ENCODE data around the gene CNTNAP2.
"Not testable (repeated sequence)": the region's sequence is repeated elsewhere in the genome, so short reads cannot be mapped to it uniquely, and the experiment has no call there.

Gene CNTNAP2

DNA sequence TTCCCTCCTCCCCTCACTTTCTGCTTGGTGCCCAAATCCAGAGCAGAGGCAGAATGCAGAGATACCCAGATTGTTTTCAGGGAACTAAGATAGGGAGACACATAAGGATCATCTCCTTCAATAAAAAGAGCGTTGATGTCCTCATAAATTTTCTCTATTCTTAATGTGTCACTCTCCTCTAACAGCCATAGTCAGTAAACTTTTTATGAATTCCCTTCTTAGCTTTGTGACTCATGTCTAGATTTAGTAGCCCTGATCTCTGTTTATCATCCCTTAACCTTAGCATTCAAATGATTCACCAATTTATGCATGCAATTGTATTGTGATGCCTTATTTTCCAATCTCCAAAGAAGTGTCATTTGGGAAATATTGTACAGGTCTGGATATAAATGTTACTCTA, 1478.4 kb downstream of the CNTNAP2 start:
- no peak for DNase-seq

GRCh38 chr7:147598687-147599086, 1482.1 kb downstream of the CNTNAP2 start:
- not testable (repeated sequence) for DNase-seq

GRCh38 chr7:147605323-147605722, 1488.7 kb downstream of the CNTNAP2 start:
- DNase-seq: no peak

- no peak for DNase-seq
Measured at GRCh38 chr7:147607157-147607800, 1490.7 kb downstream of the CNTNAP2 start.

GRCh38 chr7:147611431-147611830, 1494.8 kb downstream of the CNTNAP2 start:
- no peak for DNase-seq

DNA sequence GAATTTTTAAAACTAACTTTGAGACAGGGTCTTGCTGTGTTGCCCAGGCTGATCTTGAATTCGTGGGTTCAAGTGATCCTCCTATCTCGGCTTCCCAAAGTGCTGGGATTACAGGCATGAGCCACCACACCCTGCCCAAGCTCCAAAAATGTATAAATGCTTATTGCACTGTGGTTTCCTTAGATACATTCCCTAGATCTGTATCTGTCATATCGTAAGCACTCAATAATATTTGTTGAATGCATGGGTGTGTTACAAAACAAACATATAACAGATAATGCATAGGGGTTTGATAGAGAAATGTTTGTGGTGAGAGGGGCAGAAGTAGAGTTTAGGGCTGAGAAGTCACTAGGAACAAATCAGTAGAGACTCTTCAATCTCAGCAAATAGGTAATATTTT, 1518.7 kb downstream of the CNTNAP2 start:
- no peak for DNase-seq

- DNase-seq: no peak
Measured at GRCh38 chr7:147636553-147636952, 1520.0 kb downstream of the CNTNAP2 start.

DNA sequence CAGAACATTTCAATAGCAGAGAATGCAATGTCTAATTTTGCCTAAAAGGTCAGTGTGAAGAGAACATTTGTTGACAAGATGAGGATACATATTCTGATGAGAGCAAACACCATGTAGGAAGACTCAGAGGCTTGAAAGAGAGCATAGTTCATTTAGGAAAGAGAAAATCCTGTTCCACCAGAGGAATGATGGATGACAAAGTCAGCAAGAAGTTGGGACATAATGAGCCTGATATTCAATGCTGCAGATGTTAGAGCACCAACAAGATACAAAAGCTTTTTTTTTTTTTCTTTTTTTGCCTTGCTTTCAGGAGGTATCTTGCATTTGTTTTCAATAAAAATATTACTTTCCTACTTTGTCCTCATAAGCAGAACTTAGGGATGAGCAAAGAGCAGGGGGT, 1522.0 kb downstream of the CNTNAP2 start:
- DNase-seq: no peak

GRCh38 chr7:147639037-147639436, 1522.4 kb downstream of the CNTNAP2 start:
- DNase-seq: no peak

DNA sequence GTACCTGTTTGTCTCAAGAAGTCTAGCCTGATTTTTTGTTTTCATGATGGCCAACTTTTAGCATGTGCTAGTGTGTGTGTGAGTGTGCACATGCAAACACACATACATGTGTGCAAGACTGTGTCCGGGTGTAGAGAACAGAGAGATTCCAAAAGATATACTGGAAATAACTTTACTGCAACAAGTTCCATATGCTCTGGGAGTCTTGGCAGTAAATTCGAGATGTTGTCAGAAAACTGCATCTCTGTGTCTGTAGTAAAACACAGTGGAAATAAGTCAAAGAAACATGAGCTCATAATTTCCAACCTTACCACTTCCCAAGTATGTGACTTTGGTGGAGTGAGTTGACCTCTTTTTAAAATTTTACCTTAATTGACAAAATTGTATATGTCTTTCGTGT, 1523.2 kb downstream of the CNTNAP2 start:
- no peak for DNase-seq

DNA sequence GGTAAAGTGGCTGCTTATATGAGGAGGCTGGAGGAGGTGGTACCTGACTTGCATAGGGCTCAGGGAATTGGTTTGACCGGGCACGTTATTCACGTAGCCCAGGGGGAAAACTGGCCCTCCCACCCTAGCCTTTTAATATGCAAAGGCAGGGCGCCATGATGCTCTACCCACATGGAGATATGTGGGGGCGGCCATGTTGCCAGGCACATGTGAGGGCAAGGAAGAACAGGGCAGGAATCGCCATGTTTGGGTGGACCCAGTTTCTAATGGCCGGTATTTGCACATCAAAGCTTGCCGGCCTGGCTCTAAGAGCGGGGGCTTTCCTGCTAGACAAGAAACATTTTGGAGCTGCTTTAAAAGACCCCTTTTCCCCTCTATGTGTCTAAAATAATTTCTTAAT, 1524.2 kb downstream of the CNTNAP2 start:
- DNase-seq: no peak

GRCh38 chr7:147646568-147646967, 1530.0 kb downstream of the CNTNAP2 start:
- no peak for DNase-seq

DNA sequence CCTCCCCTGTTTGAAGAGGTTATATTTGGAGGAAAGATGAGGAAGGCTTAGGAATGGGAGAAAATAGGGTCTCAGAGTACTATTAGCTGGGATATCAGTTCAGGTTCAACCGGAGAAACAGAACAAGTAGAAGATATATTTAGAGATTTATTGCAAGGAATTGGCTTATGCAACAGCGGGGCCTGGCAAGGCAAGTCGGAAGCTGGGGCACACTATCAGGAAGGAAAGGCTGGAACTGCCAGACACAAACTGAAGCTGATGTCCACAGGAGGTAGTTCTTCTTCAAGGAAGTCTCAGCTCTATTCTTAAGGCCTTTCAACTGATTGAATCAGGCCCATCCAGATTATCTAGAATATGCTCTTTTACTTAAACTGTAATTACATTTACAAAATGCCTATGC, 1534.4 kb downstream of the CNTNAP2 start:
- DNase-seq: no peak

- DNase-seq: no peak
Measured at GRCh38 chr7:147651601-147652000, 1535.0 kb downstream of the CNTNAP2 start.

- DNase-seq: no peak
Measured at GRCh38 chr7:147653456-147653855, 1536.9 kb downstream of the CNTNAP2 start.

DNA sequence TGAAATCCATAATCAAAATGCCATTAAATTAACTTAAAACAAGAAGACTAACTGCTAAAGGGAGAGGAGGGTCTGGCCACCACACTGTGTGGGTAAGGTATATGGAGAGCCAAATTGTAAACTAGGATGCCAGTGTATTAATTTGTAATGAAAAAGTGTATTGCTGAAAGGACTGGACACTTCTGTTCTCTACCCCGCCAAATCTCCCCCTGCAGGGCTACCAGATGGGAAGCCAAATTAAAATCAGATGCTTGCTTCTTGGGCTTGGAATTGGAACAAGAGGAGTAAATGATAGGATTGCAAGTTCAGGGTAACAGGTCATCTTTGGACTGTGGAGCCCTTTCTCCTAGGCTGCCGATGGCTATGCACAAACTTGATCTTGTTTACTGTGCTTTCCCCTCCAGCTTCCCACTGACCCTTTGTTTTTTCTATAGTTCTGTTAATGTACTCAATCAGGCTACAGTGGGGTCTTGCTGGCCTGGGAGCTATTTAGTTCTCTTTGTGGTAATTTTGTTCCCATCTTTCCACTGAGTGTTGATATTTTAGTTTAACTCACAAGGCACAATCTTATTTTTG, 1541.9 kb downstream of the CNTNAP2 start:
- DNase-seq: no peak

DNA sequence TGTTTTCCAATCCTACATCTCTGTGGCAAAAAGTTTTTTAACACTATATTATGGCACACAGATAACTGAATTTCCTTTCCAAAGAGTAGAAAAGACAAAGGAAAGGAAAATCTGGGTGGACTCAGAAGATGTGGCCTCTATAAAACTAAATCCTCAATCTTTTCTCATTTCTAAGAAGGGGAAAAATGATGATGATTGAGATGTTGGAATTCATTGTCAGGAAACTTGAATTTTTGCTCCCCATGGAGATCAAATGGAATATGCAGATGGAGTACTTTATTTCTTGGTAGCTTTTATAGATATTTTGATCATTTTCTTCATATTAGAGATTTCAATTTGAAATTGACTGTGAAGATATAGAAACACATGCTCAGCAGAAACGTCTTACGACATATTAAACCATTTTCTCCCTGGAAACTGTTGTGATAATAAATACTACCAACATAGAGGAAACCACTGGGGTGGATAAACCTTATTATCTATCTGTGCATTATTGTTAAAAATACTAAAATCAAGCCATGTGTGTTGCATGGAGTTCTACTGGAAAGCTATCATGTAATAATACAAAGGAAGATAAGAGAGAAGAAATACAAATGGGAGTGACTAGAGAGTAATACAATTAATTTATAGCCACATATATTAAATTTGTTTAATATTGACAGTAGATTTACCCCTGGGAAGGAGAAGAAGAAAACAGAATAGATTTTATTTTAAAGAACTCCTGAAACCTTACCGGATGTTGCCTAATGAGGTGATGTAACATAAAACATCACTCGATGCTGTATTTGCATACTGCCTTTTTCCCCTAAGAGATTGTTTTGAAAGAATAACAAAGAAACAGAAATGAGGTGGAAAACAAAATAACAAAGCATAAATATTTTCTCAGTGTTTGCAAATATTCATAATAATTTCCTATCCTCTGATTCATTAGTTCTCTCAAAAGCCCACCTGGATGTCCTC, 1542.7 kb downstream of the CNTNAP2 start:
- DNase-seq: no peak

DNA sequence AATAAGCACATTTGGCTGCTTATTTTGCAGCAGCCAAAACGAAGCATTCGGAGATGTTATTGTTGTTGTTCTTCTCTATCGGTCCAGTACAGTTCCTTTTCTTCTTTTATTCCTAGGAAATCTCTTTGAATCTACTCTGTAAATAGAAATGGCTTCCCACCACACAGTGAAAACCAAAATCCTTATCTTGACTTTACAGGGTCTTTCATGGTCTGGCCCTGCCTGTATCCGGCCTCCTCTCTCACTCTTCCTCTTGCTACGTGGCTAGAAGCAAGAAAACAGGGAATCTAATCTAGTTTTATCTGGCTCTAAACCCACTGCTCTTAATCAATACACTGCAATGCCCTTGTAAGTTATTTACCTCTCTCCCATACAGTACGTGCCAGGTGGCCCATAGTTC, 1547.9 kb downstream of the CNTNAP2 start:
- no peak for DNase-seq

DNA sequence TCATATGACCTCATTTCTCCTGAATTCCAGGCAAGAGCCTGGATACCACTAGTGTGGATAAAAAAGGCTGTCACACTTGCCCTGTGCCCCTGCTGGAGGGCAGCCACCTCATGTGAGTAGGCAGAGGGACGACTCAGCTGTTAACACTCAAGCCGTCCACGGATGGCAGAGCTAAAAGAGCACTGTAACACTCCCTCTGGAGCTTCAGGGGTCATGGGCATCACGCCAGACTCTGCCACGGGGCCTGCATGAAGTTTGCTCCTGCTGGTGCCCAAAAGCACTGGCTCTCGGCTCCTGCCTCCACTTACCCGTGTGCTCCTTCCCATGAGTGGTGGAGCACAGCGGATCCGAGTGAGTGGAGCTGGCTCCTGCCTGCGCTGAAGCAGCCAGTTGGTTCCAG, 1554.2 kb downstream of the CNTNAP2 start:
- DNase-seq: no peak

GRCh38 chr7:147674705-147675104, 1558.1 kb downstream of the CNTNAP2 start:
- no peak for DNase-seq

- no peak for DNase-seq
Measured at GRCh38 chr7:147678943-147679342, 1562.3 kb downstream of the CNTNAP2 start.

- DNase-seq: no peak
Measured at GRCh38 chr7:147681530-147681929, 1564.9 kb downstream of the CNTNAP2 start.

DNA sequence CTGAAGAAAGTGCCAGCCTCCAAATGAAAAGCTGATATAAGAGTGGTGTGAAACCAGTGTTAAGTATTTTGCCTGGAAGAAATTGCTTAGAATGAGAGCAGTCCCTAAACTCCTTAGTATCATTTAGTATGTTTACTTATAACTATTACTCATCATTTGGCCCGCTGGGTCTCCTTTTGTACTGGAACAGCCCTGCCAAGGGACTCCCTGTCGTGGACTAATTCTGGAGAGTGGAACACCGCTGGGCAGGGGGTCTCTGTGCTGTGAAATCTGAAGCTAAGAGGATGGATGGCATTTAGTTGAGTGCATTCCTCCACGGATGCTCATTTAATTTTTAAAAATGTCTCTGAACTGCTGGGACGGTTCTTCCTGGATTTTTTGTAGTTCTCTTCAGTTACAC, 1584.1 kb downstream of the CNTNAP2 start:
- DNase-seq: no peak

GRCh38 chr7:147707926-147708325, 1591.3 kb downstream of the CNTNAP2 start:
- DNase-seq: no peak
